K562 (cell line): Measurements from ENCODE around the gene UPK2. TPM values are rescaled to one million over a fixed set of nuclear protein-coding genes. Genes with fewer than 3 reads are reported as not detected.

Experiments
- GABPA ChIP-seq: fragments of 200-800 bp; sonication (Bioruptor generic); conservative IDR thresholded peaks from 2 replicates; pipeline ENCODE4 v1.6.1; 2016; ENCODE audit warnings: low read depth, missing genetic modification characterization, missing compliant biosample characterization
- GABPB1 ChIP-seq: sonication (generic); formaldehyde crosslinking; IDR thresholded peaks from 2 replicates; pipeline ENCODE4 v1.8.0; 2022; ENCODE audit warnings: mild to moderate bottlenecking, missing genetic modification reagents
- HCFC1 ChIP-seq: IDR thresholded peaks from 2 replicates; pipeline ENCODE4 v1.6.1; 2012; ENCODE audit warnings: low read depth, low read length, improper control_type of control experiment
- L3MBTL2 ChIP-seq: fragments of 450-650 bp; IDR thresholded peaks from 2 replicates; pipeline ENCODE4 v1.6.1; 2016; ENCODE audit warnings: mild to moderate bottlenecking, moderate library complexity
- MGA ChIP-seq: fragments of 450-650 bp; IDR thresholded peaks from 2 replicates; pipeline ENCODE4 v1.6.1; 2016; ENCODE audit warnings: mild to moderate bottlenecking, moderate library complexity
- NFIX ChIP-seq: fragments of 250-450 bp; sonication (Bioruptor Pico); IDR thresholded peaks from 2 replicates; pipeline ENCODE4 v1.4.0; 2020; ENCODE audit warnings: low read depth, mild to moderate bottlenecking, moderate library complexity
- polyA plus RNA-seq, 8 experiments: library from polyadenylated mRNA; depleted of rRNA in 4 of 8; stranded (reverse) in 5 of 8; unstranded in 3 of 8; fragments of >200 nt; fragmentation: Nextera tagmentation in 2 of 8; fragmentation: Illumina TruSeq in 1 of 8; extraction: Ambion mirVana in 2 of 8; extraction: Trizol in 1 of 8; gene quantifications; 2 replicates each; pipeline versions ENCODE4 v1.2.1 to v1.2.3, GENCODE V29; 2011 to 2014; ENCODE audit warnings: inconsistent platforms in 1 of 8, missing spikeins in 1 of 8
- total RNA-seq, 7 experiments: library from RNA; depleted of rRNA in 6 of 7; stranded (reverse); fragments of >200 nt in 6 of 7; fragmentation: Illumina TruSeq in 2 of 7; extraction: Trizol in 2 of 7; gene quantifications; 2 replicates each; pipeline versions ENCODE4 v1.2.1 to v1.2.3, GENCODE V29; 2011 to 2021; ENCODE audit warnings: low replicate concordance in 1 of 7
- TF ChIP-seq, protein P1 (sequence below): fragments of 200-800 bp; sonication (Bioruptor generic); IDR thresholded peaks from 2 replicates; pipeline ENCODE4 v1.6.1; 2017; ENCODE audit warnings: missing genetic modification characterization, missing compliant biosample characterization

Gene UPK2
- total and polyA plus RNA-seq, 9 of the 15 experiments (the other 6 are each of a cell fraction or from before 2014, with no cell fraction given) = not detected

DNA sequence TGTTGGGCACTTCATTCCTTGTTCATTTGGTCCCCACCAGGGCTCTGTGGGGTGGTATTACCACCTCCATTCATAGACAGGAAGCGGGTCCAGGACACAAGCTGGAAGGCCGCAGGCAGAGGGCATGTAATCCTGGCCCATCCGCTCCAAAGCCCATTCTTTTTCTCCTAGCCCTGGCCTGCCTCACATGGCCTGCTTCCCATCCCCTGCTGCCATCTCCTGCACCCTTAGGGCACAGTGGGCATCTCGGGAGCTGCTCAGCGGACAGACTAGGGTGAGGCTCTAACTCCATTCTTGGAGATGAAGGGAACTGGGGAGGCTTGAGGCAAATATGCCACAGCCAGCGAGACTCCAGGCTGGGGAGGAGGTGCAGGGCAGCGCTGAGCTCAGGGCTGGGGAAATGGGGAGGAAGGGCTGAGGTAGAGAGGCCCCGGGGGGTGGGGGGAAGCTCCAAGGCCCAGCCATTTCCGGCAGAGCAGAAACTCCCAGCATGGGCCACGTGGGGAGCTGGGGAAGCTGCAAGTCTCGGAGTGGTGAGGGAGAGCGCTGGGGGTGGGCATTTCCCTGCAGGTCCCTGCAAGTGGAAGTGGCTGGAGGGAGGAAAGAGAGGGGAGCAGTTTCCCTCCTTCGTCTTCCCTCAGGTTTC, 16.0 kb upstream of the UPK2 start (continued):
- peak; percentile 46; the same call in 1 of the 2 replicates for TF ChIP-seq MGA
- TF ChIP-seq, protein P1, sequence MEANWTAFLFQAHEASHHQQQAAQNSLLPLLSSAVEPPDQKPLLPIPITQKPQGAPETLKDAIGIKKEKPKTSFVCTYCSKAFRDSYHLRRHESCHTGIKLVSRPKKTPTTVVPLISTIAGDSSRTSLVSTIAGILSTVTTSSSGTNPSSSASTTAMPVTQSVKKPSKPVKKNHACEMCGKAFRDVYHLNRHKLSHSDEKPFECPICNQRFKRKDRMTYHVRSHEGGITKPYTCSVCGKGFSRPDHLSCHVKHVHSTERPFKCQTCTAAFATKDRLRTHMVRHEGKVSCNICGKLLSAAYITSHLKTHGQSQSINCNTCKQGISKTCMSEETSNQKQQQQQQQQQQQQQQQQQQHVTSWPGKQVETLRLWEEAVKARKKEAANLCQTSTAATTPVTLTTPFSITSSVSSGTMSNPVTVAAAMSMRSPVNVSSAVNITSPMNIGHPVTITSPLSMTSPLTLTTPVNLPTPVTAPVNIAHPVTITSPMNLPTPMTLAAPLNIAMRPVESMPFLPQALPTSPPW (CRISPR knock-in tag) = peak; percentile 51; the same call in 1 of the 2 replicates
- TF ChIP-seq NFIX = no peak
- TF ChIP-seq GABPB1 = 0 out of 2 replicates have a peak, but pooled peaks have one; percentile 26
- TF ChIP-seq HCFC1 = no peak
- peak; percentile 72 for TF ChIP-seq GABPA (tag)
- TF ChIP-seq L3MBTL2 = peak; percentile 61
- TF ChIP-seq, all 486 proteins: peak for 10
